ENCODE measurements around the gene C19orf53.

C19orf53 gene

DNA sequence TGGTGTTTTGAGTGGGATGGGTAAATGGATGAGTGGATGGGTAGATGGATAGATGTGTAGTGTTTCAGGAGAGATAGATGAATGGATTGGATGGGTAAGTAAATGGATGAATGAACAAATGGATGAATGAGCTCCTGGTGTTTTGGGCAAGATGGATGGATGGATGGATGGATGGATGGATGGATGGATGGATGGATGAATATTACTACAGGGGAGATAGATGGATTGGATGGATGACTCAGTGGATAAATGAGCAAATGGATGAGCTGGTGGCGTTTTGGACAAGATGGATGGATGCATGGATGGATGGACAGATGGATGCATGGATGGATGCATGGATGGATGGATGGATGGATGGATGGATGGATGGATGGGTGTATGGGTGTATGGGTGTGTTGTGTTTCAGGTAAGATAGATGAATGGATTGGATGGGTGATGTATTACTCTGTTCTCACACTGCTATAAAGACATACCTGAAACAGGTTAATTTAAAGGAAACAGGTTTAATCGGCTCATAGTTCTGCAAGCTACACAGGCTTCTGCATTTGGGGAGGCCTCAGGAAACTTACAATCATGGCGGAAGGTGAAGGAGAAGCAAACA, 33.3 kb downstream of the C19orf53 start:
- H2AFZ ChIP-seq (ENCODE audit: low read length): no peak overlapping the region
- no peak overlapping the region for H3K9ac ChIP-seq (ENCODE audit: low read depth, low read length, poor library complexity, severe bottlenecking)
- no peaks in the 10 kb centered on the region for H3F3A ChIP-seq (ENCODE audit: low read depth)
- no peaks in the 10 kb centered on the region for H3K9me2 ChIP-seq (replicated peaks; ENCODE audit: low read depth, low read length)
- H4K20me1 ChIP-seq (ENCODE audit: insufficient read depth, low read length, poor library complexity, severe bottlenecking): no peaks in the 10 kb centered on the region
- H3K27me3 ChIP-seq (ENCODE audit: insufficient read depth, low read length, poor library complexity, severe bottlenecking): no peaks in the 10 kb centered on the region
- H3K4me2 ChIP-seq (ENCODE audit: low read depth, low read length, poor library complexity, severe bottlenecking): no peak overlapping the region
- no peak for TF ChIP-seq CTCF (conservative IDR thresholded peaks at IDR 0.05; ENCODE audit: low read length)
- TF ChIP-seq EZH2phosphoT487 (IDR thresholded peaks at IDR 0.05; ENCODE audit: borderline replicate concordance): no peak
- no peak overlapping the region for H3K4me3 ChIP-seq (ENCODE audit: low read length, poor library complexity, severe bottlenecking)
- H3K36me3 ChIP-seq (ENCODE audit: insufficient read depth, low read length): no peaks in the 10 kb centered on the region; the same call in 1 of the 2 replicates
- H3K4me1 ChIP-seq (ENCODE audit: insufficient read depth, low read length, poor library complexity, severe bottlenecking): no peaks in the 10 kb centered on the region
- H3K79me2 ChIP-seq (ENCODE audit: insufficient read depth, low read length): no peaks in the 10 kb centered on the region
- H3K9me3 ChIP-seq (ENCODE audit: insufficient read depth, low read depth, low read length): no peaks in the 10 kb centered on the region

- no peak overlapping the region for H2AFZ ChIP-seq (ENCODE audit: low read length)
- H3K9ac ChIP-seq (ENCODE audit: low read depth, low read length, poor library complexity, severe bottlenecking): no peak overlapping the region
- H3K4me2 ChIP-seq (ENCODE audit: low read depth, low read length, poor library complexity, severe bottlenecking): no peak overlapping the region
- H3K9me3 ChIP-seq (ENCODE audit: insufficient read depth, low read depth, low read length): no peaks in the 10 kb centered on the region
- no peak overlapping the region for H3K4me3 ChIP-seq (ENCODE audit: low read length, poor library complexity, severe bottlenecking)
- H3K36me3 ChIP-seq (ENCODE audit: insufficient read depth, low read length): no peaks in the 10 kb centered on the region; the same call in 1 of the 2 replicates
- no peaks in the 10 kb centered on the region for H3F3A ChIP-seq (ENCODE audit: low read depth)
- TF ChIP-seq CTCF (conservative IDR thresholded peaks at IDR 0.05; ENCODE audit: low read length) (no peak), EZH2phosphoT487 (IDR thresholded peaks at IDR 0.05; ENCODE audit: borderline replicate concordance) (no peak)
- no peaks in the 10 kb centered on the region for H3K9me2 ChIP-seq (replicated peaks; ENCODE audit: low read depth, low read length)
- no peaks in the 10 kb centered on the region for H3K79me2 ChIP-seq (ENCODE audit: insufficient read depth, low read length)
- H4K20me1 ChIP-seq (ENCODE audit: insufficient read depth, low read length, poor library complexity, severe bottlenecking): no peaks in the 10 kb centered on the region
- no peaks in the 10 kb centered on the region for H3K4me1 ChIP-seq (ENCODE audit: insufficient read depth, low read length, poor library complexity, severe bottlenecking)
- H3K27me3 ChIP-seq (ENCODE audit: insufficient read depth, low read length, poor library complexity, severe bottlenecking): no peaks in the 10 kb centered on the region
Observed at GRCh38 chr19:13808856-13809255, 34.6 kb downstream of the C19orf53 start.

DNA sequence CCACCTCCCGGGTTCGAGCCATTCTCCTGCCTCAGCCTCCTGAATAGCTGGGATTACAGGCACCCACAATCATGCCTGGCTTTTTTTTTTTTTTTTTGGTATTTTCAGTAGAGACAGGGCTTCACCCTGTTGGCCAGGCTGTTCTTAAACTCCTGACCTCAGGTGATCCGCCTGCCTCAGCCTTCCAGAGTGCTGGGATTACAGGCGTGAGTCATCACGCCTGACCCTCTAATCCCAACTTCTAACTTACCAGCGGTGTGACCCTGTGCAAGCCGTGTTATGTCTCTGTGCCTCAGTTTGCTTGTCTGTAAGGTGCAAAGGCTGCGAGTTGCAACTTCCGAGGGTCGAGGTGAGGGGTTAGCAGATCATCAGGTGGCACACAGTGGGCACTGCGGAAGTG, 38.3 kb downstream of the C19orf53 start:
- Histone ChIP-seq H3K4me1 (ENCODE audit: insufficient read depth, low read length, poor library complexity, severe bottlenecking) (no peaks in the 10 kb centered on the region), H3K4me3 (ENCODE audit: low read length, poor library complexity, severe bottlenecking) (no peak overlapping the region), H2AFZ (ENCODE audit: low read length) (no peak overlapping the region), H3K79me2 (ENCODE audit: insufficient read depth, low read length) (no peaks in the 10 kb centered on the region), H3K9ac (ENCODE audit: low read depth, low read length, poor library complexity, severe bottlenecking) (no peak overlapping the region), H3K4me2 (ENCODE audit: low read depth, low read length, poor library complexity, severe bottlenecking) (no peak overlapping the region), H3K9me3 (ENCODE audit: insufficient read depth, low read depth, low read length) (no peaks in the 10 kb centered on the region), H3K27me3 (ENCODE audit: insufficient read depth, low read length, poor library complexity, severe bottlenecking) (no peaks in the 10 kb centered on the region), H4K20me1 (ENCODE audit: insufficient read depth, low read length, poor library complexity, severe bottlenecking) (no peaks in the 10 kb centered on the region), H3K36me3 (ENCODE audit: insufficient read depth, low read length) (no peaks in the 10 kb centered on the region; the same call in 1 of the 2 replicates), H3F3A (ENCODE audit: low read depth) (no peaks in the 10 kb centered on the region), H3K9me2 (replicated peaks; ENCODE audit: low read depth, low read length) (no peaks in the 10 kb centered on the region)
- TF ChIP-seq EZH2phosphoT487 (IDR thresholded peaks at IDR 0.05; ENCODE audit: borderline replicate concordance): no peak

DNA sequence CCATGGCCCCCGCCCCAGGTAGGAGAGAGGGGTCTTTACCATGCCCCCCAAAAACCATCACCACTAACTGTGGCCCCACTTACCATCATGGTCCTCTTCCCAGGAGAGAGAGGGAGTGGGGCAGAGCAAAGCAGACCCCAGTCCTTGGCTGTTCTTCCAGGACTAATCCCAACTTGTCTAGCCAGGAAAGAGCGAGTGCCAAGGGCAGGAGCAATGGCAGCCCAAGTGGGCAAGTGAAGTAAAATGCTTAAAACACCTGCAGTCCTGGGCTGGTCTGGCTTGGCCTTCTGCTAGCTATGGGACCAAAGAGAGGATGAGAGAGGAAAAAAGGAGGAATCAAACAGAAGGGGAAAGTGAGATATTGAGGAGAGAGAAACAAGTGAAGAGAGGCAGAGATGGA, 38.9 kb downstream of the C19orf53 start:
- no peak overlapping the region for H3K4me2 ChIP-seq (ENCODE audit: low read depth, low read length, poor library complexity, severe bottlenecking)
- no peaks in the 10 kb centered on the region for H3K9me2 ChIP-seq (replicated peaks; ENCODE audit: low read depth, low read length)
- H3F3A ChIP-seq (ENCODE audit: low read depth): no peaks in the 10 kb centered on the region
- no peaks in the 10 kb centered on the region for H4K20me1 ChIP-seq (ENCODE audit: insufficient read depth, low read length, poor library complexity, severe bottlenecking)
- H3K4me3 ChIP-seq (ENCODE audit: low read length, poor library complexity, severe bottlenecking): no peak overlapping the region
- TF ChIP-seq CTCF (conservative IDR thresholded peaks at IDR 0.05; ENCODE audit: low read length) (no peak), EZH2phosphoT487 (IDR thresholded peaks at IDR 0.05; ENCODE audit: borderline replicate concordance) (no peak)
- H3K27me3 ChIP-seq (ENCODE audit: insufficient read depth, low read length, poor library complexity, severe bottlenecking): no peaks in the 10 kb centered on the region
- no peak overlapping the region for H2AFZ ChIP-seq (ENCODE audit: low read length)
- H3K79me2 ChIP-seq (ENCODE audit: insufficient read depth, low read length): no peaks in the 10 kb centered on the region
- H3K4me1 ChIP-seq (ENCODE audit: insufficient read depth, low read length, poor library complexity, severe bottlenecking): no peaks in the 10 kb centered on the region
- no peaks in the 10 kb centered on the region for H3K36me3 ChIP-seq (ENCODE audit: insufficient read depth, low read length)
- no peak overlapping the region for H3K9ac ChIP-seq (ENCODE audit: low read depth, low read length, poor library complexity, severe bottlenecking)
- H3K9me3 ChIP-seq (ENCODE audit: insufficient read depth, low read depth, low read length): no peaks in the 10 kb centered on the region

Data from Loucy (cell line).